ENCODE data around the gene KRT7.

- no peak for TF ChIP-seq CTCF (IDR thresholded peaks at IDR 0.05; ENCODE audit: low read depth, low read length)
- TF ChIP-seq EZH2phosphoT487 (IDR thresholded peaks at IDR 0.05; ENCODE audit: low read depth), result no peak
These were observed 37.6 kb downstream of the KRT7 start for GRCh38 chr12:52270541-52271070.

Data from OCI-LY3 (cell line).